Muscle layer of duodenum (tissue), 2 donors: ENCODE measurements around the gene PTPRD.

Experiments
- H3K27ac ChIP-seq: one replicate; pipeline ENCODE4 v1.7.0; 2013; ENCODE audit warnings: mild to moderate bottlenecking, low read length
- H3K27me3 ChIP-seq: one replicate; pipeline ENCODE4 v1.7.0; 2013; ENCODE audit warnings: low read depth, mild to moderate bottlenecking, control low read depth, low read length
- H3K36me3 ChIP-seq, 2 donors: one replicate each; pipeline ENCODE4 v1.7.0; 2013; ENCODE audit warnings: low read length in 2 of 2, control low read depth in 1 of 2, mild to moderate bottlenecking in 1 of 2; ENCODE audit not compliant: insufficient read depth in 2 of 2, control insufficient read depth in 1 of 2
- H3K4me1 ChIP-seq, 2 donors: one replicate each; pipeline ENCODE4 v1.7.0; 2013; ENCODE audit warnings: low read length in 2 of 2, mild to moderate bottlenecking in 2 of 2, control low read depth in 1 of 2, moderate library complexity in 1 of 2; ENCODE audit not compliant: insufficient read depth in 2 of 2, control insufficient read depth in 1 of 2
- H3K4me3 ChIP-seq, 2 donors: one replicate each; pipeline ENCODE4 v1.7.0; 2013; ENCODE audit warnings: low read length in 2 of 2, low read depth in 1 of 2, mild to moderate bottlenecking in 1 of 2
- H3K9me3 ChIP-seq, 2 donors: one replicate each; pipeline ENCODE4 v1.7.0; 2013; ENCODE audit warnings: low read length in 2 of 2, control low read depth in 1 of 2, mild to moderate bottlenecking in 1 of 2; ENCODE audit not compliant: control insufficient read depth in 1 of 2
- donor health status: healthy.

Gene PTPRD

GRCh38 chr9:8622871-8623270, 1989.9 kb downstream of the PTPRD start:
- Histone ChIP-seq H3K4me3 (no peak overlapping the region), H3K27me3 (no peaks in the 10 kb centered on the region), H3K9me3 (no peaks in the 10 kb centered on the region), H3K4me1 (no peaks in the 10 kb centered on the region), H3K36me3 (no peaks in the 10 kb centered on the region), H3K27ac (no peak overlapping the region)

DNA sequence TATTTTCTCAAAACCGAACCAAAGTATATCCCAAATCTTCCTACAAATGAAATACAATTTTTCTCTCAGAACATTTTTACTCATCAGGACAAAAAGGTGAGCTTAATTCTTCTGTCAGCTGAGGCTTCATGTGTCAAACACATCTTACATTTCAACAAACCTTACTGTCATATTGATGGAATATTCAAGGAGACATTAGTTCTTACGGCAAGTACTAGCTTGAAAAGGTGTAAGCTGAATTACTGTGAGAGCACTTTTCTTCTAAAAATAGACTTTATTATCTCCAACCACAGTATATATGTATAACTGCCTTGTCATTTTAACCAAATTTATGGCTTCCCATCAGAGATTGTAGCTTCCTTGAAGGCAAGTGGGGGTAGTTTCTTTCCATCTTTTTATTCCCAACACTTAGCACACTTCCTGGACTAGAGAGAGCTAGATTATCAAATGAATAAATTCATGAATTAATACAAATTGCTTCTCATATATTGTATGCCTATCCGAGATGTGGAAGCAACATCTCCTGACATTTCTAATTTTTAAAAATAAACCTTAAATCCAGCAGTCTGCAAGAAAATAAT, 1990.5 kb downstream of the PTPRD start:
- Histone ChIP-seq H3K4me1 (no peaks in the 10 kb centered on the region), H3K27ac (no peak overlapping the region), H3K36me3 (no peaks in the 10 kb centered on the region), H3K9me3 (no peaks in the 10 kb centered on the region), H3K4me3 (no peak overlapping the region), H3K27me3 (no peaks in the 10 kb centered on the region)

- H3K27me3 ChIP-seq, result no peaks in the 10 kb centered on the region
- H3K9me3 ChIP-seq, result no peaks in the 10 kb centered on the region
- H3K36me3 ChIP-seq, result no peaks in the 10 kb centered on the region
- H3K4me1 ChIP-seq, result no peaks in the 10 kb centered on the region
- no peak overlapping the region for H3K4me3 ChIP-seq
- no peak overlapping the region for H3K27ac ChIP-seq
Measured at GRCh38 chr9:8621416-8621815, 1991.4 kb downstream of the PTPRD start.

GRCh38 chr9:8616414-8616813, 1996.4 kb downstream of the PTPRD start:
- H3K27ac ChIP-seq, result no peak overlapping the region

DNA sequence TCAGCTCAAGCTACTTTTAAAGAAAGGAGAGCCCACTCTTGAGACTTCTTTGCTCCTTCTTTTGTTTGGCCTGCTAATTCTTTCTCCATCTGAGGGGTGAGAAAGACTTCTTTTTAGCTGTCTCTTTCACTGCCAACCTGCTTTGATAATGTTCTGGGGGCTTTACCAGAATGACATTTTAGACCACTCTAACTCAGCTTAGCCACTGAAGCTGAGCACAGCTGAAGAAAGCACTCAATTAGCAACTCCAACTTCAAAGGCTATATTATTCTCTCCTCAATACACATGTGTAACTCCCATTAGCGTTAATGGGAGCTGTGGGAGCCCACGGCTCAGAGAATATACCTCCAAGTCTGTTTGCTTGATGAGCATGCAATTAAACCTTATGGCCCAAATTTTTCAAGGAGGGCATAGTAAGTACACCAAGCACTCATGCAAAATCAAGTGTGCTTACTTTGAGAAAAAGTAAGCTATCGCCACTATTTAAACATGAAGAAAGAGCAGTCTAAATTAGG, 1997.8 kb downstream of the PTPRD start:
- Histone ChIP-seq H3K4me3 (no peak overlapping the region), H3K4me1 (no peaks in the 10 kb centered on the region), H3K27me3 (no peaks in the 10 kb centered on the region), H3K9me3 (no peaks in the 10 kb centered on the region), H3K36me3 (no peaks in the 10 kb centered on the region), H3K27ac (no peak overlapping the region)

More at GRCh38 chr9:8616414-8616813, 1996.4 kb downstream of the PTPRD start:
- Histone ChIP-seq H3K4me1 (no peaks in the 10 kb centered on the region), H3K36me3 (no peaks in the 10 kb centered on the region), H3K27me3 (no peaks in the 10 kb centered on the region), H3K4me3 (no peak overlapping the region), H3K9me3 (no peaks in the 10 kb centered on the region)

DNA sequence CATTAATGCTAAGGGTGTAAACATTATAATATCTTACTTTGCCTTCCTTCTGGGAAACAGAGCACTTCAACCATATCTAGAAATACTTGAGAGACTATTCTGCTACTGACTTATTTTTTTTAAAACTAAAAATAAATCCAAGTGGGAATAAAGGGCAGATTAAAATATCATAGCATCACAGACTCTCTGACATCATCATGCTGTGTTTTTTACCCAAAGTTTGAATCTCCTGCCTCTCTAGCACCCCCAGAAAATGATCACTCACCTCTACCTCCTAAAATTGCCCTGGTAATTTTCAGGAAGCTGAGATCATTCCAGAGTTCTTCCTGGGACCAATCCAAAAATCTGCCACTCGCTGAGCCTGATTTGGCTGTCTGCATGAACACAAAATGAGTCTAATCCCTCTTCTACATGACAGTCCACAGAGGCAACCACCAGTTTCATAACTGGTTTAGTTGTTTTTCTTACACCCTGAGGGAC, 1999.4 kb downstream of the PTPRD start:
- Histone ChIP-seq H3K9me3 (no peaks in the 10 kb centered on the region), H3K27ac (no peak overlapping the region), H3K36me3 (no peaks in the 10 kb centered on the region), H3K4me1 (no peaks in the 10 kb centered on the region), H3K4me3 (no peak overlapping the region), H3K27me3 (no peaks in the 10 kb centered on the region)

DNA sequence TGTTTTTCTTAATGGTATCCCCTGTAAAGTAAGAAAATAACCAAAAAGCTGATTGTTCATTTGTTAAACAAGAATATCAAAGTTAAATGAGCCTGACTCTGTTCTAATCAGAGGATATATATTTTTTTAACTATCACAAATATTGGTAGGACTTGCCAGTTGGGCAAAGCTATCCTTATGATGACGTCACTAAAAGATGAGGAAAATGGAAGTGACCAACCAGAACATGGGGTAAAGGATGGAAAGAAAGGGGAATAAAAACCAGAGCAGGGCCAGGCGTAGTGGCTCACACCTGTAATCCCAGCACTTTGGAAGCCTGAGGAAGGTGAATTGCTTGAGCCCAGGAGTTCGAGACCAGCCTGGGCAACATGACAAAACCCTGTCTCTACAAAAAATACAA, 2001.6 kb downstream of the PTPRD start:
- Histone ChIP-seq H3K4me1 (no peaks in the 10 kb centered on the region), H3K27ac (no peak overlapping the region), H3K4me3 (no peak overlapping the region), H3K27me3 (no peaks in the 10 kb centered on the region), H3K36me3 (no peaks in the 10 kb centered on the region), H3K9me3 (no peaks in the 10 kb centered on the region)

DNA sequence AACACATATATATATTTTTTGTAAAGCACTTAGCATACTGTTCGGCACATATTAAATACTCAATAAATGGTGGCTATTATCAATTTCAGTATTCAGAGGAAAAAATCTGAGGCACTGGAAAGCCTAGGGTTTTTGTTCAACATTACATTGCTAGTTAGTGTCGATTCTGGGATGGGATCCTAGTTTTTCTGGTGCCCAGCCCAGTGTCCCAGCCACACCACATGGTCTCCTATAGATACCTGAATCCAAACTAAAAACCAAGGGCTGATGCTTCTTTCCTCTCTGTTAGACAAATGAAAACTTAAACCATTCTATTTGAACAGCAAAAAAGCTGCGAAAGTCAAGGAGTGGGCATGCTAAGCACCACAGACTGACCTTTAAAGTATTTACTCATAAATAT, 2002.5 kb downstream of the PTPRD start:
- no peaks in the 10 kb centered on the region for H3K36me3 ChIP-seq
- no peaks in the 10 kb centered on the region for H3K27me3 ChIP-seq
- no peak overlapping the region for H3K4me3 ChIP-seq
- H3K27ac ChIP-seq, result no peak overlapping the region
- H3K4me1 ChIP-seq, result no peaks in the 10 kb centered on the region
- H3K9me3 ChIP-seq, result no peaks in the 10 kb centered on the region

DNA sequence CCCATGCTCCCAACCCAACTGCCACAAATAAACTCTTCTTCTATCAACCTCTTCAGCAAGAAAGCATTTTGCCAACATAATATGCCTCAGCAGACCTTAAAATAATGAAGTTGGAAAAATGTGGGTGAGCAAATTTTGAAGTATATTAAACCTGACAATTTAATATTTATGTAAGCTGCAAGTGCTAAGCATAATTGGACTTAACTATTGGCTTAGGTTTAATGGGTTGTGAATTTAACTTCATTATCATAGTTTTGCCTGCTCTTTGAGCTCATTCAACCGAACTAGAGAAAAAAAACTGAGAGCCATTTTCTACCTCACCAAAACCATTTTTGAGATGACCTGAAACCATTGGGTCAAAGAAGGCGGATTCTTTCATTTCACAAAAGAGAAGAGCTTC, 2007.7 kb downstream of the PTPRD start:
- no peaks in the 10 kb centered on the region for H3K36me3 ChIP-seq
- no peaks in the 10 kb centered on the region for H3K4me1 ChIP-seq
- H3K27ac ChIP-seq, result no peak overlapping the region
- H3K9me3 ChIP-seq, result no peaks in the 10 kb centered on the region
- H3K4me3 ChIP-seq, result no peak overlapping the region
- H3K27me3 ChIP-seq, result no peaks in the 10 kb centered on the region

DNA sequence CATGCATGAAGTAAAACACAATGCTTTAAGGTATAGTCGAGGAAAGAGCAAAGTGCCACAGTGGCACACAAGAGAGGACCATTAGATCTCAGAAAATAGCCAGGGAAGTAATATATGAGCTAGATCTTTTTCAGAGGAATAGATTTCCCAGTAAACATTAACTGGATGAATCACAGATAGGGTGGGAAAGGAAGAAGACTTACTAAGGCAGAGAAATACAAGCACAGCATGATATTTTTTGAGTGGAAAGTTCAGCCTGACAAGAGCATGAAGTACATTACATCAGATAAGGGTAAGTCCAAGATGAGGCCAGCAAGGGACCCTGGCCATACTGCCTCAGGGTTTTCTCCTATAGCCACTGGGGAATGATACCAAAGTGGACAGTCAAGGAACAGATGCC, 2008.6 kb downstream of the PTPRD start:
- no peak overlapping the region for H3K27ac ChIP-seq
- no peaks in the 10 kb centered on the region for H3K9me3 ChIP-seq
- no peaks in the 10 kb centered on the region for H3K4me1 ChIP-seq

DNA sequence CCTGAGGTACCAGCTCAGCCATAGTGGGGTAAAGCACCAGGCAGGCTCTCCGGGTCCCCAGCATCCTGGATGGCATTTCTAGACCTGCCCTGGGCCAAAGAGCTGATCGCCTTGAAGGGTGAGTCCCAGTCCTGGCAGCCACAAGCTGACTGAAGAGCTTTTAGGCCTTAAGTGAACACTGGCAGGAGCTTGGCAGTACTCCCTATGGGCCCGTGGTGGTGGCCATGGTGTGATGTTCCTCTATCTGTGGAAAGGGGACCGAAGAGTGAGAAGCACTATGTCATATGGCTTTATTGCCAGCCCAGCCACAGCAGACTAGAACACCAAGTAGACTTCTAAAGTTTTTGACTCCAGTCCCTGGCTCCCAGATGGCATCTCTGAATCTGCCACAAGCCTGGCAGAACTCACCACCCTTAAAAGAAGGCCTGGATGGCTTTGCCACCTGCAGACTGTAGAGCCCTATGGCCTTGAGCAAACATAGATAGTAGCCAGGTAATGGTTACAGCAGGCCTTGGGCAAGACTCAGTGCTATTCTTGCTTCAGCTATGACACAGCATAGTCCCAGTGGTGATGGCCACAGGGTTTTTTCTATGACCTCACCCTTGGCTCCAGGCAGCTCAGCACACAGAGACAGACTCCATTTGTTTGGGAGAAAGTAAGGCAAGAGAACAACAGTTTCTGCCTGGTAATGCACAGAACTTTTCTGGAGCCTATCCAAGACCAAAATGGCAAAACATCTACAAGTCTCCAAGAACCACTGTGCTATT, 2011.7 kb downstream of the PTPRD start:
- Histone ChIP-seq H3K36me3 (no peaks in the 10 kb centered on the region), H3K4me1 (no peaks in the 10 kb centered on the region), H3K4me3 (no peak overlapping the region), H3K9me3 (no peaks in the 10 kb centered on the region), H3K27me3 (no peaks in the 10 kb centered on the region), H3K27ac (no peak overlapping the region)

More for the DNA sequence above, 2008.6 kb downstream of the PTPRD start:
- no peaks in the 10 kb centered on the region for H3K27me3 ChIP-seq
- no peaks in the 10 kb centered on the region for H3K36me3 ChIP-seq
- H3K4me3 ChIP-seq, result no peak overlapping the region
